ENCODE measurements around the gene SLC38A9. TPM values are rescaled to one million over a fixed set of nuclear protein-coding genes. Genes with fewer than 3 reads are reported as not detected.

SLC38A9 gene
- total and polyA plus RNA-seq, 2 donors (not counting 1 experiment from before 2014, with no cell fraction given) = 23.4 to 36.3 TPM

- Histone ChIP-seq H3K9ac (ENCODE audit: low read length) (no peak overlapping the region), H3K4me1 (ENCODE audit: control insufficient read depth in 2 of 2, insufficient read depth in 2 of 2, low read length in 2 of 2) (no peaks in the 10 kb centered on the region), H3K79me2 (ENCODE audit: control insufficient read depth, insufficient read depth, low read length) (no peaks in the 10 kb centered on the region), H3K27me3 (replicated peaks in 1 of 4; ENCODE audit: control extremely low read depth in 1 of 4, control insufficient read depth in 3 of 4, insufficient read depth in 4 of 4, low read length in 3 of 4) (no peaks in the 10 kb centered on the region), H3K4me3 (ENCODE audit: control extremely low read depth in 1 of 5, extremely low read depth in 1 of 5, insufficient read depth in 1 of 5, low read depth in 2 of 5, low read length in 4 of 5) (no peak overlapping the region), H3K9me3 (ENCODE audit: control extremely low read depth in 1 of 3, control insufficient read depth in 2 of 3, insufficient read depth in 1 of 3, low read length in 2 of 3) (no peaks in the 10 kb centered on the region), H3K36me3 (replicated peaks in 1 of 2; ENCODE audit: control extremely low read depth in 1 of 2, control insufficient read depth in 1 of 2, extremely low read depth in 1 of 2, insufficient read depth in 2 of 2, low read length in 1 of 2) (peaks cover 2 to 8% of the 10 kb centered on the region in 2 experiments), H3K4me2 (replicated peaks; ENCODE audit: low read depth, low read length, poor library complexity, severe bottlenecking) (no peak overlapping the region), H4K20me1 (ENCODE audit: control insufficient read depth, insufficient read depth, low read length, poor library complexity, severe bottlenecking) (no peaks in the 10 kb centered on the region), H2AFZ (ENCODE audit: insufficient read depth, low read depth, low read length, poor library complexity, severe bottlenecking) (no peak overlapping the region), H3K27ac (ENCODE audit: low read length in 2 of 2) (no peak overlapping the region)
- DNase-seq (no peak), ATAC-seq (ENCODE audit: low read depth) (no peak)
- H3K27ac Mint-ChIP-seq = no peak overlapping the region
- CTCF ChIA-PET = no interaction called here
- no peaks in the 10 kb centered on the region for H3K4me1 Mint-ChIP-seq
- POLR2A ChIA-PET = no interaction called here
- no peaks in the 10 kb centered on the region for H3K27me3 Mint-ChIP-seq
- intact Hi-C loops (cut with micrococcal nuclease) = no loop called here
- TF ChIP-seq CTCF (IDR thresholded peaks at IDR 0.05) (no peak), EZH2 (IDR thresholded peaks at IDR 0.05; ENCODE audit: borderline replicate concordance, insufficient read depth, low read depth, low read length, poor library complexity, severe bottlenecking) (no peak)
- no peak overlapping the region for H3K4me3 Mint-ChIP-seq
- H3K9me3 Mint-ChIP-seq (ENCODE audit: insufficient read depth) = no peaks in the 10 kb centered on the region
- no CpG with 5 or more reads among the region's 1 CpG for WGBS (ENCODE audit: insufficient coverage)
These were observed 30.1 kb downstream of the SLC38A9 start for GRCh38 chr5:55682071-55682470.

DNA sequence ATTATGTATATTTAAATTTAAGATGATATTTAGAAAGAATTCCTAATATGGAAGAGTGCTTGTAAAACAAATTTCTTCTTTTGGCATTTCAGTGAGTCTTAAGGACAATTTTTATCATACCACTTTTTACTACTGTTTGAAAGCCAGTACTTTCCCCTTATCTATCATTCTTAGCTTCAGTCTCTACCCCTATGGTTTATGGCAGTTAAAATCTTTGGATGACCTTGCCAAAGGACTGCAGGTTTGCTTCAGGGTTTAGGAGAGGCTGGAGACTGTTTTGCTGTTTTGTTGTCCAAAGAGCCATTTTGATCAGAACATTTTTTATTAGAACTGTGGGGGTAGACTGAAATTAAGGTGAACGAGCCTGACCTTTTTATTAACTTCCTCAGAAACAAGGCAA, 30.8 kb downstream of the SLC38A9 start:
- Histone ChIP-seq H3K27me3 (replicated peaks in 1 of 4; ENCODE audit: control extremely low read depth in 1 of 4, control insufficient read depth in 3 of 4, insufficient read depth in 4 of 4, low read length in 3 of 4) (no peaks in the 10 kb centered on the region), H3K27ac (ENCODE audit: low read length in 2 of 2) (no peak overlapping the region), H3K4me1 (ENCODE audit: control insufficient read depth in 2 of 2, insufficient read depth in 2 of 2, low read length in 2 of 2) (no peaks in the 10 kb centered on the region), H3K79me2 (ENCODE audit: control insufficient read depth, insufficient read depth, low read length) (no peaks in the 10 kb centered on the region), H3K9me3 (ENCODE audit: control extremely low read depth in 1 of 3, control insufficient read depth in 2 of 3, insufficient read depth in 1 of 3, low read length in 2 of 3) (no peaks in the 10 kb centered on the region), H4K20me1 (ENCODE audit: control insufficient read depth, insufficient read depth, low read length, poor library complexity, severe bottlenecking) (no peaks in the 10 kb centered on the region), H3K4me2 (replicated peaks; ENCODE audit: low read depth, low read length, poor library complexity, severe bottlenecking) (no peak overlapping the region), H3K36me3 (replicated peaks in 1 of 2; ENCODE audit: control extremely low read depth in 1 of 2, control insufficient read depth in 1 of 2, extremely low read depth in 1 of 2, insufficient read depth in 2 of 2, low read length in 1 of 2) (peaks cover 2 to 8% of the 10 kb centered on the region in 2 experiments), H2AFZ (ENCODE audit: insufficient read depth, low read depth, low read length, poor library complexity, severe bottlenecking) (no peak overlapping the region), H3K4me3 (ENCODE audit: control extremely low read depth in 1 of 5, extremely low read depth in 1 of 5, insufficient read depth in 1 of 5, low read depth in 2 of 5, low read length in 4 of 5) (no peak overlapping the region), H3K9ac (ENCODE audit: low read length) (no peak overlapping the region)
- ChIA-PET POLR2A (no interaction called here), CTCF (no interaction called here)
- Mint-ChIP-seq H3K27me3 (no peaks in the 10 kb centered on the region), H3K27ac (no peak overlapping the region), H3K4me3 (no peak overlapping the region), H3K9me3 (ENCODE audit: insufficient read depth) (no peaks in the 10 kb centered on the region), H3K4me1 (no peaks in the 10 kb centered on the region)
- DNase-seq (no peak), ATAC-seq (ENCODE audit: low read depth) (no peak)
- no CpG with 5 or more reads among the region's 1 CpG for WGBS (ENCODE audit: insufficient coverage)
- intact Hi-C loops (cut with micrococcal nuclease) = no loop called here
- no peak for TF ChIP-seq EZH2 (IDR thresholded peaks at IDR 0.05; ENCODE audit: borderline replicate concordance, insufficient read depth, low read depth, low read length, poor library complexity, severe bottlenecking)
- TF ChIP-seq CTCF (IDR thresholded peaks at IDR 0.05) = no peak

All from B cell (primary cell).